HTR-8/SVneo (cell line): ENCODE measurements around the gene CUL9.

ENCODE experiments used
- DNase-seq: peaks from one replicate; pipeline ENCODE4 v3.0.0; 2011; ENCODE audit warnings: low spot score, mixed read lengths; ENCODE audit not compliant: insufficient read length
- FAIRE-seq: peaks from 2 replicates; lab custom pipeline; 2011; peaks lifted over from hg19 to GRCh38; lab: Jason Lieb, UNC

Gene CUL9

GRCh38 chr6:43250992-43251373 is 69.0 kb downstream of the CUL9 start:
- no peak for DNase-seq
- no peak for FAIRE-seq

GRCh38 chr6:43253401-43253800 is 71.4 kb downstream of the CUL9 start:
- FAIRE-seq (no peak), DNase-seq (no peak)

GRCh38 chr6:43254138-43254817 is 72.3 kb downstream of the CUL9 start:
- FAIRE-seq (no peak), DNase-seq (no peak)

- no peak for DNase-seq
- FAIRE-seq, result no peak
These were observed 72.8 kb downstream of the CUL9 start for GRCh38 chr6:43254846-43255245.

DNA sequence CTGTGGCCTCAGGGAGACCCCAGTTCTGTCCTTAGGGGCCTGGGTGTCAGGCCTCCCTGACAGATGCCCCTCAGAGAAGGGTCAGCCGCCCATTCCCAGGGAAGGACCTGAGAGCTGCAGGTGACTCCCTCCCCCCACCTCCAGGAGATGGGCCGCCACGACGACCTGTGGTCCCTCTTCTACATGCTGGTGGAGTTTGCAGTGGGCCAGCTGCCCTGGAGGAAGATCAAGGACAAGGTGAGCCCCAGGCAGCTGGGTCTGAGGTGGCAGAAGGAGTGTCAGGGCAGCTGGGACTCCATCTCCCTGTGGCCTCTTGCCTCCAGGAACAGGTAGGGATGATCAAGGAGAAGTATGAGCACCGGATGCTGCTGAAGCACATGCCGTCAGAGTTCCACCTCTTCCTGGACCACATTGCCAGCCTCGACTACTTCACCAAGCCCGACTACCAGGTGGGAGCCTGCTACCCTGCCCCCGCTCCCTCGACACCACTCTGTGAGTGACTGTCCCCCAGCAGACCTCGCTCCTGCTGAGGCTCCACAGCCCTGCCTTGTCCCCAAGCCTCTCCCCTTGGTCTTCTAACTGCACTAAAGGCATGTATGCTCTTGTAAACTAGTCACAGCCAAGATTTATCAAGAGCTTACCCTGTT is 73.5 kb downstream of the CUL9 start:
- DNase-seq (no peak), FAIRE-seq (no peak)

DNA sequence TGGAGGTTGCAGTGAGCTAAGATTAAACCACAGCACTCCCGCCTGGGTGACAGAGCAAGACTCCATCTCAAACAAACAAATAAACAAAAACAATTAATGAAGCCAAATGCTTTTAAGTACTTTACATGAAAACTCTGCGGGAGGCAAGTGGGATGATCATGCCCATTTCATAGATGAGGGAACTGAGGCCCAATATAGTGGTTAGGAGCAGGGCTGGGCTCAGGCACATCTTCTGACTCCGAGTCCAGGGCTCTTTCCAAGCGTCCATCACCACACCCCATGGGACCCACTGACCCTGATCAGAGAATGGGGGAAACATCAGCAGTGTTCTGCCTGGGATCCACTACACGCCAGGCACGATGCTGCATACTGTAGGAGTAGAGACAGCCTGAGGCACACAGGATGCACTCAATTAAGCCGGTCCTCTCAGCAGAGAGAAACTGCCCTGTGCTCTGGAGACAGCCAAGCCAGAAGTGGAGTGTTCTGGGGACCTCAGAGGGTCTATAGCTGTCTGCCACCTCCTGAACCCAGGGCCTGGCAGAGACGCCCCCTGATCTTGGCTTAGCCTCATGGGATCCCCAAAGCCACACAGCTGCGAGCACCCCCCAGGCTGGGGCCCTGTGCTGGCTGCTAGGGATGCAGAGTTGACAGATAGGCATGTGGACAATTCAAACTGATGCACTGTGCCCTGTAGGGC is 74.8 kb downstream of the CUL9 start:
- DNase-seq, result no peak
- FAIRE-seq, result no peak

- no peak for DNase-seq
- FAIRE-seq, result no peak
These were observed 75.6 kb downstream of the CUL9 start for GRCh38 chr6:43257367-43258145.

DNA sequence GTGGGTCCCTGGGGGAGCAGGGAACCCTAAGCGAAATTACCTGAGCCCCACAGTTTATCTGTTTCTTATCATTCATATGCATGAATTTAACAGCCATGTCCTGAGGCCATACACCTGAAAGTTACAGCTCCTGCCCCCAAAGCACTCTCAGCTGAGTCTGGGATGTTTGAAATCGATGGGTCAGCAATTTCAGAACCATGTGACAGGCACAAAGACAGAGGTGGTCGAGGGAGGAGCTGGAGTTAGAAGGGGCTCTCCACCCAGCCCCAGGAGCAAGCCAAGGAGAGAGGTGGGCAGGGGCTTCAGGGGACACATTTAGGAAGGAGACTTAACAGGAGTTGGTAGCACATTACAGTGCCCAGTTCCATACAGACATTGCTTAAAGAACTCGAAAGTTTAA is 76.2 kb downstream of the CUL9 start:
- FAIRE-seq (no peak), DNase-seq (no peak)

- FAIRE-seq, result no peak
- no peak for DNase-seq
These were observed 77.1 kb downstream of the CUL9 start for GRCh38 chr6:43258807-43259686.

- FAIRE-seq (no peak), DNase-seq (no peak)
These were observed 78.8 kb downstream of the CUL9 start for GRCh38 chr6:43260791-43261190.

DNA sequence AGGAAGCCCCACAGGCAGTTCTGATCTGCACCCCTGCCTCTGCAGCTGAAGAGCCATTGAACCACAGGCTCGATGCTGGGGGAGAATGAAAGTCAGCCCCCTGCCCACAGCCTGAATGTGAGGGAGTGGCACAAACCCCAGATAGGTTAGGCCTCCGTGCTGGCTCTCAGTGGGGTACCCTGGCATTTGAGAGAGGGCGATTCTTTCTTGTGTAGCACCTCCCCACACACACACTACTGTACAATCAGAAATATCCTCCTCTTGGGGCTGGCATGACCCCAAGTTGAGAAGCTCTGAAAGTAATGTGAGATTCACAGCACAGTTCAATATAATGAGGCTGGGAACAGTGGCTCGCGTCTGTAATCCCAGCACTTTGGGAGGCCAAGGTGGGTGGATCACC is 79.2 kb downstream of the CUL9 start:
- DNase-seq (no peak), FAIRE-seq (no peak)

GRCh38 chr6:43262000-43262779 is 80.2 kb downstream of the CUL9 start:
- FAIRE-seq, result no peak

GRCh38 chr6:43262780-43263313 is 80.9 kb downstream of the CUL9 start:
- no peak for DNase-seq
- no peak for FAIRE-seq

More at GRCh38 chr6:43262000-43262779, 80.2 kb downstream of the CUL9 start:
- DNase-seq, result no peak

GRCh38 chr6:43263314-43264178 is 81.5 kb downstream of the CUL9 start:
- FAIRE-seq, result peak; percentile 98

DNA sequence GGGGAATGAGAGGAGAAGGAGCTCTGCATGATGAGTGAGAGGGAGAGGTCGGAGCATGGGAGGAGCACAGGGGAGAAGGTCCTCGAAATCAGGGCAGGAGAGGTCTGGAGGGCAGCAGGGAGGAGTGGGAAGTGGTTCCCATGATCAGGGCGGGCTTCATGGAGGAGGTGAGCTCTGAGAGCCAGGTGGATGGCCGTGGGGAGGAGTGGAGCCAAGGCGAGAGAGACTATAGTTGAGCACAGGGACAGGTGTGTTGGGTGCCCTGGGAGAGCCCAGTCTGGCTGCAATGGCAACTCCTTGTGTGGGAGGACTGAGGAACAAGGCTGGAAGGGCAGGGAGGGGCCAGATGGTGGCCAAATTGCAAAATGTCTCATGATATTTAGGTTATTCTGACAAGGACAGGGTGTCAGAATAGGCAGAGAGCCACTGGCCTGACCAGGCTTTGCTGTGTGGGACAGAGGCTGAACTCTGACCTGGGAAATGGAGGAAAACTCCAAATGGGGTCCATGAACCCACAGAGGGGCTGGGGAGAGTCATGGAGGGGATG is 82.7 kb downstream of the CUL9 start:
- no peak for FAIRE-seq
- no peak for DNase-seq

More at GRCh38 chr6:43263314-43264178, 81.5 kb downstream of the CUL9 start:
- DNase-seq, result peak; percentile 95

GRCh38 chr6:43265564-43265963 is 83.6 kb downstream of the CUL9 start:
- FAIRE-seq (no peak), DNase-seq (no peak)

DNA sequence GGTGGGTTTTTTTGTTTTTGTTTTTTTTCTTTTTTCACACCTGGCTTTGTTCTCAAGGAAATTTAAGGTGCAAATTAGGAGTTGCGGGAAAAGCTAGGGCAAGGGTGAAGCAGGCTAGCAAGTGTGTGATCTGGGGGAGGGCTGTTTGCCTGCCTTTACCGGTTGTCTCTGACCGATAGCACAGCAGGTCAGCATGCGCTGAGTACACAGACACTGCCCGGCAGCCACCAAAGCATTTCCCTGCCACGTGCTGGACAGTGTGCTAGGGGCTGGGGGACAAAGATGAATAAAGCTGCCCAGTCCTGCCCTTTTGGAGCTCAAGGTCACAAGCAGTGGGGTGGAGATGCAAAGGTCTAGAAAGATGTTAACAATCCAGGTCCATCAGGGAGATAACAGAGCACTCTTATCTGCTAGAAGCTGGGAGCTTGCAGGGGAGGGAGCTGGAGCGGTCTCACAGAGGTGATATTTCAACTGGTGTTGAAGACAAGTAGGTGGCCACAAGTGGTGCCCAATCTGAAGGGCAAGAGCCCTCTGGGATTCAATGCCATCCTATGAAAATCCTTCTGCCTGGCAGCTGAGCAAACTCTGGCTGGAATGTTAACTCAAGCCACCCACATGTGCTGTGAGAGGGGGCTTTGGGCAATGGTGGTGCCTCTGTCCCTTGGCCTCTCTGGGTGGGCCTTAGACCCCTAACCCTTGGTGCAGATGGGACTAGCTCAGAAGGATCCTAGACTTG is 85.8 kb downstream of the CUL9 start:
- no peak for FAIRE-seq
- no peak for DNase-seq
